ENCODE results near the gene COL11A2.

The COL11A2 gene

GRCh38 chr6:33147807-33148666, 44.2 kb downstream of the COL11A2 start:
- DNase-seq = peak; percentile 44

GRCh38 chr6:33144373-33144772, 47.9 kb downstream of the COL11A2 start:
- no peak for DNase-seq

DNA sequence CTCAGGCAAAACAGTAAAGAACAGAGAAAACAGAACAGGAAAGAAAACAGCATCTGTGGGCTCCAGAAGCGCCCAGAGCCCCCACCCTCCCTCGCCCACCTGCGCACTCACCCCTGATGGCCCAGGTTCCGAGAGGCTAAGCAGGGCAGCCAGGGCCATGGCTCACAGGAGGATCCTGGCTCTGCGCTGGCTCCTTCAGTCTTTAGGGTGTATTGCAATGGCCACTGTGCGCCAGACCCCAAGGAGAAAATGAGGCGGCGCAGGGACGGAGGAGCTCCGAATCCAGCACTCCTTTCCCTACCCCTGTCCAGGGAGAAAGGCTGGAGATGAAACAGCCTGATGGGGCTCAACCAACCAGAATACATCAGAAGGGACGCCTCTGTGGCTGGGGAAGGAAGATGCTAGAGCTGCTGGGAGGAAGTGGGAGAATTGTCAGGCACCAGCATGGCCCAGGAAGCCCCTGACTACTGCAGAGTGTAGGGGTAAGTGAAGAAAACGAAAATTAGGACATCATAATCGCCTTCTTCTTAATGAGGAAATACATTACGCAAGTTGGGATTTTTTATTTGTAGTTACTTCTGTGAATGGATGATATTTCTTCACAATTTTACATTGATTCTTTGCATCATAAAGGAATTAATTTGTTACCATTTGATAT, 49.0 kb downstream of the COL11A2 start:
- no peak for DNase-seq

DNA sequence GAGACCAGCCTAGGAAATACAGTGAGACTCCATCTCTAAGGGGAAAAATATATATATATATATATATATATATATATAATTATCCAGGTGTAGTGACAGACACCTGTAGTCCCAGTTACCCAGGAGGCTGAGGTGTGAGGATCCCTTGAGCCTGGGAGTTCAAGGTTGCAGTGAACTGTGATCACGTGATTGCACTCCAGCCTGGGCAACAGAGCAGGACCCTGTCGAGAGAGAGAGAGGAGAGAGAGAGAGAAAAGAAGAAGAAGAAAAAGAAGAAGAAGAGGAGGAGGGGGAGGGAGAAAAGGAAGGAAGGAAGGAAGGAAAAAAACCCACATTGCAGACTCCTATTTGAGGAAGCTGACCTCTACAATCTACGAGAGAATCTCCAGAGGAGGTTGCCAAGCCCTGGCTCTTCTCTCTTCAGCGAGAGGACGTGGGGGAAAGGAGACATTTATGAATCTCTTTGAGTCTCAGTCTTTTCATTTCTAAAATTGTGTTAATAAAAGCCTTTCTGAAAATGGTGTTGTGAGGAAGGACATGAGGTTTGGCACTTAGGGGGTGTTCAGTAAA, 49.7 kb downstream of the COL11A2 start:
- DNase-seq = no peak

DNA sequence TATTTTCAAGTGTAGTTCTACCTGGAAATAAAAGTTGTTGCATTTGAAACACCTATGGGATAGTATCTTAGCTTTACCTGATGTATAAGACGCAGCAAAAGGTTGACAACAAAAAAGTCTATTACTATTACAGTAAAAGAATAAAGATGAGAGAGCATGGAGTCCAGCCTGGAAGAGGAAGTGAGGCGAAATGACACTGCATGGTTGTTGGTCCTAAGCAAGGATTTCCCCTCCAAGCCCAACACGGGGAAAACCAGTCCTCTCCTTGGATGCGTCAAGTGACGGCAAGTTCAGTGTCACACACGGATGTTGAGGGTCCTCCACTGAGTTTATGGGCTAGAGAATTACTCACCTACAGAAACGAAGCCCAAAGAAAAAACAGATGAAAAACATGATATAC, 51.7 kb downstream of the COL11A2 start:
- DNase-seq = no peak

- no peak for DNase-seq
Observed at GRCh38 chr6:33139596-33140206, 52.6 kb downstream of the COL11A2 start.

- DNase-seq = no peak
Observed at GRCh38 chr6:33136310-33136900, 55.9 kb downstream of the COL11A2 start.

DNA sequence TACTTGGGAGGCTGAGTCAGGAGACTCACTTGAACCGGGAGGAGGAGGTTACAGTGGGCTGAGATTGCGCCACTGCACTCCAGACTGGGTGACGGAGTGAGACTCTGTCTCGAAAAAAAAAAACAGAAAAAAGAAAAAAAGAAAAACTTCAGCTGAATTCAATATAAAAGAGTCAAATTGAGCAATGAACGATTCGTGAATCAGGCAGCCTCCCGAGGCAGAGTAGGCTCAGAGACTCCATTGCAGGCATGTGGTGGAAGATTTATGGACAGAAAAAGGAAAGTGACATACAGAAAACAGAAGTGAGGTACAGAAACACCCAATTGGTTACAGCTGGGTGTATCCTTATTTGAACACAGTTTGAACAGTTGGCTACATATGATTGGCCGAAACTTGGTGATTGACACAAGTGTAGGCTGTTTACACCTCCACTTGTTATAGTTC, 60.2 kb downstream of the COL11A2 start:
- DNase-seq = no peak

DNA sequence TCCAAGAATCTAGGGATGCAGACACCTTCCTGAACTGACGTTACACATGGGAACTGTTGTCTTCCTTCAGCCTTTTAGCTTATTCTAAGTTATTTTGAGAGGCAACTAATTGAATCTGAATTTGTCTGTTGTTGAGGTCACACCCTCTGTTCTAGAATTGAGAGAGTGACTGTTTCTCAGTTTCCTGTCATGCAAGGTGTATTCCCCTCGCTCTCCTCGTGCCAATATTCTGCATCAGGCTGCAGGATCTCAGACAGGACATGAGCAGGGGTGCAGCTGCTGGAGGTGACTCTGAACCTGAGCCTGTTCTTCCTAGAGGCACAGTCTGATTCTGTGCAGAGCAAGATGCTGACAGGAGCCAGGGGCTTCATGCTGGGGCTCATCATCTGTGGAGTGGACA, 63.9 kb downstream of the COL11A2 start:
- no peak for DNase-seq

DNA sequence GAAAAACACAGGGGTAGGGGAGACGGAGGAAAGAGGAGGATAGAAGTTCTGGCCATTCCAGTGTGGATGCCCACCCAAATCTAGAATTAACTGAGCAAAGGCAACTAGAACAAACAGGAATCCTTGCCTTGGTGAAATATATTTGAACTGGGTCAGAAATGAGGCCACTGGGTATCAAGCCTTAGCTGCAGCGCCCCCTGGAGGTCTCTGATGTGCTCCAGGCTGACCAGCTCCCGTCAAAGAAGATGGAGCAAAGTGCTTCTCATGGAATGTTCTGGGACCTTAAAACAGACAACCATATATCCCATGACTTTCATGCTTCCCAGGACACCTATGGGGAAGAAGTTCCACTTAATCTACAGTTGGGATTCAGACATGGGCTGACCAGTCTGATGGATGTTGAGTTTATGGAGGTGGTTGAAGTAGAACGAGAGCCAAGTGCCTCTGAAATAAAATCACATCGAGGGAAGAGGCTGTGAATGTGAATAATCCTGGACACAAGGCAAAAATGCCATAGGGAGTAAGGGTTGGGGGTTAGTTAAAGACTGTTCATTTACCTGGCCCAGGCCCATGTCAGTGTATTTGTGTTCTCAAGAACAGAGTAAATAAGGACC, 66.1 kb downstream of the COL11A2 start:
- no peak for DNase-seq

- no peak for DNase-seq
Observed at GRCh38 chr6:33124947-33125346, 67.3 kb downstream of the COL11A2 start.

DNA sequence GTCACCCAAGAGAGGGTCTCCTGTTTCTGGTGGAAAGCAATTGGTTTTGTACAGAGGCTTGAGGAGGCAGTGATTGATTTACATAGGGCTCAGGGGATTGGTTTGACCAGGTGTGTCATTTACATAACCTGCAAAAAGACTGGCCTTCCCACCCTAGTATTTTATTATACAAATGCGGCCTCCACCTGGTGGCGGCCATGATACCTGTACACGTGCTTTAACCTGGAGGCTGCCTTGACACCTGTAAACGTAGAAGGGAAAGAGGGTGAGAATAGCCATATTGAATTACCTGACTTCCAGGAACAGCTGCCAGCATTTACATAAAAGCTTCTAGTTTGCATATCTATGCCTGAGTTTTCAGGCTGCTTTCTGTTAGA, 67.8 kb downstream of the COL11A2 start:
- DNase-seq = no peak

DNA sequence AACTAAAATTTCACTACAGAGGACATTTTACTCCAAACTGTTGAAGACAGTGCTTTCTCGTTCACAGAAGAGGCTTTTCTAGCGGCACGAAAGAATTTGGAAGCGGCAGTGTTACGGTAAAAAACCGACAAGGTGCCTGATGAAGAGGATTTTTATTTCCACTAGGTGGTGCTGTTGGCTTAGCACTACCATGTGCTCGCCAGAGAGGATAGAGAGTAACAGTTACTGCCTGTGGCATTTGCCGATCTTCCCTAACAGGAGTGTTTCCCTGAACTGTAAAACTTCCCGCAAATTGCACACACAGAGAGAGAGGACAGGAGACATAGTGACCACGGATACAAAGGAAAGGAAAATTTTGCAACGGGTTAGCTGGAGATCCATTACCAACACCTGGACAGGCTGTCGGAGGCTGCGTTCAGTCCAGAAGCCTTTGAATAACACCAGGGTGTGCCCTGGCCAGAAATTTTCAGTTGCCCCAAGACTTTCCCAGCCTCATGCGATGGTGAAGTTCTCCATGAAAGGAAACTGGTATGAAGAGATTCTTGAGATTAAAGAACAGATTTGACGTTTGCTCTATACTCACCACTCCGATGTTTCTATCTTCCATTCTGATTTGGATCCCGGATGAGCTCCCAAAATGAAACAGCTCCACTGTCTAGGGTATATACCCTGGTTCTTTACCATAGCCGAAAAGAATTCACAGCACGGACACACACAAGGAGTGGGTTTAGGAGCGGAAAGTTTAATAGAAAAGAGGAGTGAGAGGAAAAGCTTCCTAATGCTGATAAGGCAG, 68.3 kb downstream of the COL11A2 start:
- peak; percentile 58 for DNase-seq

DNA sequence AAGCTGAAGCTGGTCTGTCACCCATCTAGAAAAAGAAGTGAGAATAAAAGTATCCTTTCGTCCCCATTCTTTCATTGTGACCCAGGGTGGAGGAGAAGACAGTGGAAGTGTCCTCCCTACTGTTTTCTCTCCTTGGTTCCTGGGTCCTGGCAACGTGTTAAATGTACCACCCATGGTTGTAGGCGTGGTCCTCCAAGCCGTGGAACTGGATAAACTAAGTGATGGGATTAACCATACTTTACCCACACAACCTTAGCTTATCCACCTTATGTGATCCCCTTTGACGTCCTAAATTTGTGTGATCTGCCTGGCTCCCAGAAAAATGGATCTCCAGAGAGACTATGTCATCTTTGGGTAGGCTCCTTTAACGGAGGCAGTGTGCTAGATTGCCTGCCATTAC, 69.1 kb downstream of the COL11A2 start:
- no peak for DNase-seq

DNA sequence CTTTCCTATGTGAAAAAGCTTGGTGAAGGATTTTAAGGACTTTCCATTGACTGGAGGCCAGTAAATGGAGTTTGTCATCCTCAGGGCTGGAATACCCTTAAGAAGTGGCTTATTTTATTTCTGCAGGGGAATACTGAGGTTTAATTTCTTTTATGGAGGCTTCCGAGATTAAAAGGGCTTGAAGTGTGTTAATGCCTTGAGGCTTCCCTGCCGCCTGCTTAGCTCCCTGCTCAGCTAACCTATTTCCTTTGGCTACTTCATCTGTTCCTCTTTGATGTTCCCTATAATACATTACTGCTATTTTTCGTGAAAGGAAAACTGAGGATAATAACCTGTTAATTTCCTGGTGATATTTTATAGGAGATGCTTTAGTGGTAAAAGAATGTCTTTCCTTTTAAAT, 72.3 kb downstream of the COL11A2 start:
- DNase-seq = no peak

DNA sequence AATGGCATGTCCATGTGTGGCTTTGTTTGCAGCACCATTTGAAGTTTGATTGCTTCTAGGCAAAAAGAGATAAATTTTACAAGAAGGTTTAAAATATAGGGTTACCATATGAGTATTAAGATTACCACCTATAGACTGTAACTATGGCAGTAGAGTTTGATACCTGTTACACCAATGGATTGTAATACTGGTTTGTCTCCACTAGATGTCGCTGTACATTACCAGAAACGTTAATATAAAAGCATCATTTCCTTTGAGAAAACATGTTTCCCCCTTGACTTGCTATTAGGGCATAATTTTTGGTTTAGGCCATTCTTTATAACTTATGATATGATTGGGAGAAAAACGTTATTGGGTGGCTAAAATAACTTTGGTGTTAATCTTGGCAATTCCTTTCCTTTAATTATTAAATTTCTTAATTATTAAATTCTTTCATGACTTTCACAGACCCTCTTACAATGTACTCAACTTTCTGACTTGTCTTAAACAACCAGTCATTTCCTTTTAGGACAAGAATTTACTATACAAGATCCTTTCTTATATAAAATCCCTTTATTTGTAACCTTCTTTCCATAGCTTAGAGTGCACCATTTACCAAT, 73.6 kb downstream of the COL11A2 start:
- DNase-seq = peak; percentile 64

DNA sequence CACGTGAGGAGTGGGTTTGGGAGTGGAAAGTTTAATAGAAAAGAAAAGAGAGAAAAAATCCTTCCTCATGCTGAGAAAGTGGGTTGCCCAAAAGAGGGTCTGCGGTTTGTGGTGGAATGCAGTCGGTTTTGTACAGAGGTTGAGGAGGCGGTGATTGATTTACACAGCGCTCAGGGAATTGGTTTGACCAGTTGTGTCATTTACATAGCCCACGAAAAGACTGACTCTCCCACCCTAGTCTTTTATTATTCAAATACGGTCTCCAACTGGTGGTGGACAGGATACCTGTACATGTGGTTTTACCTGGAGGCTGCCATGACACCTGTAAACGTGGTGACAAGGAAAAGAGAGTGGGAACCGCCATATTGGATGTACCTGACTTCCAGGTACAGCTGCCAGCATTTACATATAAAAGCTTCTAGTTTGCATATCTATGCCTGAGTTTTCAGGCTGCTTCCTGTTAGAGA, 74.4 kb downstream of the COL11A2 start:
- DNase-seq = no peak

- DNase-seq = no peak
Observed at GRCh38 chr6:33116841-33117711, 75.2 kb downstream of the COL11A2 start.

- DNase-seq = no peak
Observed at GRCh38 chr6:33116417-33116816, 75.8 kb downstream of the COL11A2 start.

- DNase-seq = no peak
Observed at GRCh38 chr6:33114406-33114805, 77.9 kb downstream of the COL11A2 start.
